ENCODE results near the gene LBX1. TPM values are rescaled to one million over a fixed set of nuclear protein-coding genes. Genes with fewer than 3 reads are reported as not detected.

Gene LBX1
- total RNA-seq, 1 donor from 2014 or later, result not detected

DNA sequence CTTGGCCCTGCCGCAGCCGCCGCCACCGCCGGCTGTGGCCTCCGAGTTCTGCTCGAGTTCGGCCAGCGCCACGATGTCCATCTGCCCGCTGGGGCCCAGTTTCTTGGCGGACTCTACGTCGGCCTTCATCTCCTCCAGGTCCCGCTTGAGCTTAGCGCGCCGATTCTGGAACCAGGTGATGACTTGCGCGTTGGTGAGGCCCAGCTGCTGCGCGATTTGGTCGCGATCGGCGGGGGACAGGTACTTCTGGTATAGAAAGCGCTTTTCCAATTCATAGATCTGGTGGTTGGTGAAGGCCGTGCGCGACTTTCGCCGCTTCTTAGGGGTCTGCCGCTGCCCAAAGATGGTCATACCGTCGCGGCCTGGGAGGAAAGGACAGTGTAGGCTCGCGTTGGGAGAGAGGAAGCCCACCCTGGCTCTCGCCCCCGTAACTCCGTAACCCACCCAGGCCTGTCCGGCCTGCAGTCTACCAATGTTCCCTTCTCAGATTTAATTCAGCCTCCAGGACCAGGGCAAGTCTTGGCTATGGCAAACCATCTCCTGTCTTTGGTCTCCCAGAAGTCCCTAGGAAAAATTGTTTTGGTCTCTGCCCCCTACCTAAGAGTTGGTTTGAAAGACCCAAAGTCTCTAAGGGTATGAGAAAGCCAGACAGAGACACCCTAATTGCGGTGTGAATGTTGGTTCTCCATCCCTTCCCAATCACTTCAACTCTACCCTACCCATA, 1.7 kb downstream of the LBX1 start:
- ATAC-seq (no peak), DNase-seq (no peak)
- intact Hi-C loops (cut with micrococcal nuclease), result no loop called here

DNA sequence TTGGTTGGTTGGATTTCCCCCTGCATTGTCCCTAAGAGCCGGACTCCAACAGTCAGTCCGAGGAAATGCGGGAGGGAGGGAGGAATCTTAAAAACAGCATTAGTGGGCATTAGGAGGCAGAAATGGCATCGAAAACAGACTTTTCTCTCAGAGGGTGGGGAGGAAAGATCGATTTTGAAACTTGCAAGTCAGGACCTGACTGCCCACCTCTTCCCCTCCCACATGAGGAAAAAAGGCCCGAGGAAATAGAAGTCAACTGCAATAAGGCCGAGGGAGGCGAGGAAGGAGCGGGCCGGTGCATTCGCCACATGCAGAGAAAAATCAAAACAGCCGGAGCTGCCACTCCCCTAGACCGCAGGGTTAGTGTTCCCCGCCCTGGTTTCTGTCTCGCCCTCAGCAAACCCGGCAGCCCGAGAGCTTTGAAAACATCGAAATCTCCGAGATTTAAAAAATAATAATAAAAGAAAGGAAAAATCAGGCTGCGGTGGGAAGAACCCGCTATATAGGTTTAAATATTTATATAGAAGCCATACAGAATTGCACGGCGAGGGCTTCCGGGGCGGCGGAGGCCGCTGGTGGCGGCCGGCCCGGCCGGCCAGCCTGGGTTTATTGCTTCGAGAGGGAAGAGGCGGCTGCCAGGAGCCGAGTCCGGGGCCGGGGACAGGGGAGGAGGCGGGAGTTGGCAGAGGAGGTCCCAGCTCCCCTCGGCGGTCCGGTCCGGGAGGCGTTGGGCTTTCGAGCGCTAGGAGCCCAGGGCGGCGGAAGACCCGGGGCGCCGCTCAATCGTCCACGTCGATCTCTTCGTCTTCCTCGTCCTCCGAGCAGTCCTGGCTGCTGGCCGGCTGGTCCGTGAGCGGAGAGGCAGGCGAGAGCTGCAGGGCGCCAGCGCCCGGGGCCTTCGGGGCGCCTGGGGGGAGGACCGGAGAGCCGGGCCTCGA, 2.5 kb downstream of the LBX1 start:
- DNase-seq, result no peak
- intact Hi-C loops (cut with micrococcal nuclease), result no loop called here
- no peak for ATAC-seq

DNA sequence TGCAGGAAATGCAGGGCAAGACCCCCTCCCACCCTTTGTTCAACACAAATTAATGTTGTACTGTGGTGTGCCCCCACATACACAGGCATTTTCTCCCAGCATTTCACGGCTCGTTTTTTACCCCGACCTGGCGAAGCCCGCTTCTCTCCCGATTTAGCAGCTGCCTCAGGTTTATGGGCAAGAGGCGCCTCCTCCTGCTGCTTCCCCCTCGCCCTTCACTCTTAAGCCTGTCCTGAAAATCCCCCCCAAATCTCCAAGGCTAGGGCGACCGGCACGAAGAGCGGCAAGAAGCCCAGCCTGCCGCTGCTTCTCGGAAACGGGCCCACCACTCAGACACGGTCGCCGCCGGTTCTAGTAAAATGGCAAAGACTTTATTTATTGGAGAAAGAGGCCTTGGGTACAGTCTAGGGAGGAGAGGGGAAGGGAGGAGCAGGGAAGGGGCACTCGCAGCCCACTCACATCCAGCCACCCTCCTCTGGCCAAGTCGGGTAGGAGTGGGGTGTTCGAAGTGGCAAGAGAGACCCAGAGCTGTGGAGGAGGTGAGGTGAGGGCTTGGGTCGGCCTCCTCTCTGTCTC, 3.3 kb downstream of the LBX1 start:
- ATAC-seq (no peak), DNase-seq (no peak)
- intact Hi-C loops (cut with micrococcal nuclease), result no loop called here

DNA sequence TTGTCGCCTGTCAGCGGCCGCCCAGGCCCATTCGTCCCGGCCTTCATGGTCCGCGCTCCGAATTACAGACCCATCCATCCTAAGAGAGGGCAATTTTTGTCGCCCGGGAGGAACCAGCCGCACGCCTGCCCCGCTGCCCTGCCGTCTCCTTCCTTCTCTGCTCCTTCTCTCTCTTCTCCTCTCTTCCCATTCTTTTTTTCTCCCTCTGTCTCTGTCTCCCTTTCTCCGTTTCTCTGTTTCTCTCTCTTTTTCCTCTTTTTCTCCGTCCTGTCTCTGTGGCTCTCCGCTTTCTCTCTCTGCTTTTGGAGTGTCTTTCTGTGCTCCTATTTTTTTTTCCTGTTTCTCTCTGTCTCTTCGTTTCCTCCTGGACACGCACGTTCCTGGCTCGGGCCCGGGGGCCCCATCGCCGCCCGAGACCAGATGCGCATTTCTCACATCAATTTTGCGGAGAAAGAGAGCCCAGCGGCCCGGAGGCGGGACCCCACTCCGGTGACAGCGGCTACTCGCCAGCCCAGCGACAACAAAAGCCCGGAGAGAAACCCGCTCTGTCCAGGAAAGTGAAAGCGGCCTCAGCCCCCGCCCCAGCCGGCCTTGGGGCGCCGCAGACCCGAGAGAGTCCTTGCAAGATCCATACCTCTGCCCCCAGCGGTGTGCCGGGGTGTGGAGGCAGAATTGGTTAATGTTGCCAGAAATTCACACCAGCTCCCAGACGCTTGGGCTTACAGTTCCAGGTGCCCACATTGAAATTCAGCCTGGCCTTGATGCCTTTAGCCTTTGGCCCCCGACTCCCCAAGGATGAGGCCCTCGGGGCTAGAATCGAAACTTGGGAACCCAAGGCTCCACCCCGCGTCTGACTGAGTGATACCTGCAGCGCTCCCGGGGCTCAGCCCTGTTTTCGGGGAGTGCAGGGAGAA, 4.1 kb downstream of the LBX1 start:
- intact Hi-C loops (cut with micrococcal nuclease), result no loop called here
- no peak for ATAC-seq

DNA sequence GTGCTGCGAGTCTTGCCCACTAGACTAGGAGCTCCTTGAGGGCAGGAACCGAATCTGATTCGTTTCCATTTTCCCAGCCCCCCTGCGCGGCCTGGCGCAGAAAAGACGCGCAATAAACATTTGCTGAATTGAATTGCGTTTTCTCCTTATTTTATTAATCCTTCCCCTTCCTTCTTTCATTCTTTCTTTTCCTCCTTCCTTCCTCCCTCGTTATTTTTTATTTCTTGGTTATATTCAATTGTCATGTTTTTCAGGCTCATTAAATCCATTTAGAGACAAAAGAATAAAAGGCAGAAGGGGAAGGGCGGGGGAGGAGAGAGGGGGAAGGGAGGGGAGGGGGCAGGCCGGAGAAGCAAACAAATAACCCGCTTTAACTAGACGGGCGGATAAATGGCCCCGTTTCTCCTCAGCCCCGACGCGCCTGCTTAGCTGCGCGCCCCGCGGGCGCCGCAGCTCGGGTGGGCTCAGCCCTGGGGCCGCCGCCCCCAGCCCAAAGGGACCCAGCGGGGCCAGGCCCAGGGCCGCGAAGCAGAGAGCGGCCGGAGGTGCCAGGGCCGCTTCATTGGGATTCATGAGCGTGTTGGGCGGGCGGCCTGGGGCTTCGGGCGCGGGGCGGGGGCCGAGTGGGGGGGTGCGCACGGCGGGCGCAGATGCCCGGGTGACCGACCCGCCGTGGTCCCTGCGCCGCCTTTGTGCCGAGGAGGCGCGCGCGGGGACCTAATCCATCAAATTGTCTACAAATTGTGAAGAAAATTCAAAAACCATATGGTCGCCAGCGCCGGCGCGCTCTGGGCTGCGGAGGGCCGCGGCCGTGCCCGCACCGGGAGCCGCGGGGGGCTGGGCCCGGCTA, 5.0 kb downstream of the LBX1 start:
- intact Hi-C loops (cut with micrococcal nuclease), result no loop called here
- ATAC-seq (no peak), DNase-seq (no peak)

More for the DNA sequence above, 4.1 kb downstream of the LBX1 start:
- DNase-seq, result no peak

DNA sequence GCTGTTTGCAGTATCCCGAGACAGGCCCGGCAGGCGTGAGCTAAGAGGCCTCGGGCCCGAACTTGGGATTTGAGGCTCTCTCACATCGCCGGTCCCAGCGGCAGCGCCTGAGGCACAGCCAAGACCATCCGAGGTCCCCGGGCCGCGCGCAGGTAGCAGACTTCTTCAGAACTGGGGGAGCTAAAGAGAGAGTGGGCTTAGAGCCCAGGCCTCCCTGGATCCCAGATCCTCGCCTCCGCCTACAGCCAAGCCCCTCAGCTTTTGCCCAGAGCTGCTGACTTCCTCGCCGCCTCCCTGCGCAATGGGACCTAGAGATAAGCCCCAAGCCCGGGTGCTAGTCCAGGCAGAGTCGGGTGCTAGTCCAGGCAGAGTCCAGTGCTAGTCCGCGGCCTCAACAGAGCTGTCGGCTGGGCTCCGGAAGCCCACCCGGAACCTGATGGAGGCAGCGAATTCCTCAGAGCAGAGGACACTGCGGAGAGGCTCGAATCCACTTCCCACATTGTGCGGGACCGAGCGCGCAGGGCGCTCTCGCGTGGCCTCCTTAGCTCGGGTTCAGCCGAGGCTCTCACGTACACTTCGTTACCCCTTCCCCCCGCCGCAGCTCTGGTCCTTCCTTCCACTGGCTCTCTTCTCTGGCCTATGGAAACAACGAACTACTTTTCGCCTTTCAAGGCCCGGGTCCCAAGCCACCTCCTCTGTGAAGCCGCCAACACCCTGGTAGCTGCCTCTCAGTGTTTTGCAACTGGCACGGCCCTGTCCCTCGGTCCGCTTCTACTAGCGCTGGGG, 5.8 kb downstream of the LBX1 start:
- ATAC-seq, result no peak
- DNase-seq, result no peak
- intact Hi-C loops (cut with micrococcal nuclease), result no loop called here

DNA sequence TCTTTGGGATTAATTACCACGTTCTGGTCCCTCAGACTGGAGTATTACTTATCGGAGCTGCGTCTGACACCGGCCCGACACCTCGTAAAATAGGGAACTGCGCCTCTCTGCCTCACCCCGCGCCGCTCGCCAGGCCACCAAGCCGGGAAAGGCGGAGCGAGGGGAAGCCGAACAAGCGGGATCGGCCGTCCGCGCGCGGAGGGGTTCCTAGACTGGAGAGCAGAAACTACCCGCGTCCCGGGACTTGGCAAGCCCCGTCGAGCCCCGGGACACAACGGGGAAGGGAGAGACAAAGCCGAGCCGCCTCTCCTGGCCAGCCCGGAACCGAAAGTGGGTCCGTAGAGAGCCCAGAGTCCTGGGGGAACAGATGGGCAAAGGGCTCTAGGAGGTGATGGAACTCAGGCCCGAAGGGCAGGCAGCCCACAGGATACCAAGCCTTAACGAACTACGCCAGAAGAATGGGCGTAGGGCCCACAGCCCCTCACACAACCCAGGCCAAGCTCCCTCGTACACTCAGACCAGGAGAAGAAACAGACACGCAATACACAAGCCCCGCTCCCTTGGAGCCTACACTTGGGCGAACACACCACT, 6.5 kb downstream of the LBX1 start:
- ATAC-seq (peak; percentile 17), DNase-seq (peak; percentile 56)
- intact Hi-C loops (cut with micrococcal nuclease), result no loop called here

DNA sequence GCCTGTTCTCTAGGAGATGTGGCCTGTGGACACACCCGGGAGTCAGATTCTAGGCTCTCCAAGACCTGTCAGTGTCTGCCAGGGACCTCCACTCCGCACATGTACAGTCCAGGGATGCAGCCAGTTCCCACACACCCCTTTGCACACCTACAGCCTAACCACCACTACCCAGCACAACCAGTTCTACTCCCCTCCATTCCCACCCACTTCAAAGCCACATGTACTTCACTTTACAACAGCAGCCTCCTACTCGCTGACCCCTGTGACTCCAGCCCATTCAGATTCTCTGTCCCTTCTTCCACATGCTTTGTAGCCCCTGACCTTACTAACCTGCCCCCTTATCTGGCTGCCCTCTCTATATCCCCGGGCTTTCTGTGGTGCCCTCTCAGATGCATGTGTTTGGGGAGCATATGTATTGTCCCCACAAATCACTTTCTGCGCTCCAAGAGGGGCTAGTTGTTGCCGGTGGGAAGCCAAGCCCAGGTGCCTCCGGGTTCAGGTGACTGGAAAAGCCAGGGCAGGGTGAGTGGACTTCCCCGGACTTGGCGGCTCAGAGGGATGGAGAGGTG, 7.2 kb downstream of the LBX1 start:
- intact Hi-C loops (cut with micrococcal nuclease), result no loop called here
- ATAC-seq (no peak), DNase-seq (no peak)

DNA sequence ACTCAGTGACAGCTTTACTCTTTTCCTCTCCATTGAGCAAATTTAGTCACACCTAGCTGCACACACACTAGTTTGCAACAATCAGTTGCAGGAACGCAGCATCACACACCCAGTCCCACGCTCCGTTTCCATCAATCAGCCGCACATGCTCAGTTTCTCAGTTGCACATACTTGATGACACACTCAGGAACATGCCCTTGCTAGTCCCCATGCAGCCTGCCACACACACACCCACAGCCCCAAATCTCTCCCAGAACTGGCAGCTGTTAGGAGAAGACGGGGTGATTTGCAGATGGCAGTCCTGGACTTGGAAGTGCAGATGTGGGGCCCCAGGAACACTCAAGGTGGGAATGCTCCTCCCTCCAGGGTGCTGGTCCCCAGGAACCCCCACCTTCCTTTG, 7.7 kb downstream of the LBX1 start:
- ATAC-seq, result no peak
- intact Hi-C loops (cut with micrococcal nuclease), result no loop called here

DNA sequence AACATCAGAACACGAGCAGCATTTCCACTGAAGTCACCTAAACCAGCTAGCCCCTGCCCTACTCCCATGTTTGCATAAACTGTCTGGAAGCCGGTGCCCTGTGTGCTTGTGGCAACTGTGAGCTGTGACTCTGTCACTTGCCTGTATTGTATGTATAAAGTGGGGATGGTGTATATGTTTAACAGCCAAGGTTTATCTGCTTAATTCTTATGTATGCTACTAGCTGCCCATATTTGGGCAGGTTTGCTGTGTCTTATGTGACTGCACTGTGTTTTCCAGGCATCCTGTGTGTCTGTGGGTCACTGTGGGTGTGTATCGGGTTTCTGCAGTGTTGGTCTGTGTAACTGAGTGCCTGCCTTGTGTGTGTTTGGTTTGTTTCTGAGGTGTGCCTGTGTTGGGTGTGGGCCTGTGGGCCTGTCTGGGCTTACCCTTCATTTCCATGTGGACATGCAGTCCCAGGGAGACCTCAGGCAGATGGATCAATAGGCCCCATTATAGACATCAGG, 9.3 kb downstream of the LBX1 start:
- intact Hi-C loops (cut with micrococcal nuclease), result no loop called here
- ATAC-seq (no peak), DNase-seq (no peak)

More for the DNA sequence above, 7.7 kb downstream of the LBX1 start:
- DNase-seq, result no peak

DNA sequence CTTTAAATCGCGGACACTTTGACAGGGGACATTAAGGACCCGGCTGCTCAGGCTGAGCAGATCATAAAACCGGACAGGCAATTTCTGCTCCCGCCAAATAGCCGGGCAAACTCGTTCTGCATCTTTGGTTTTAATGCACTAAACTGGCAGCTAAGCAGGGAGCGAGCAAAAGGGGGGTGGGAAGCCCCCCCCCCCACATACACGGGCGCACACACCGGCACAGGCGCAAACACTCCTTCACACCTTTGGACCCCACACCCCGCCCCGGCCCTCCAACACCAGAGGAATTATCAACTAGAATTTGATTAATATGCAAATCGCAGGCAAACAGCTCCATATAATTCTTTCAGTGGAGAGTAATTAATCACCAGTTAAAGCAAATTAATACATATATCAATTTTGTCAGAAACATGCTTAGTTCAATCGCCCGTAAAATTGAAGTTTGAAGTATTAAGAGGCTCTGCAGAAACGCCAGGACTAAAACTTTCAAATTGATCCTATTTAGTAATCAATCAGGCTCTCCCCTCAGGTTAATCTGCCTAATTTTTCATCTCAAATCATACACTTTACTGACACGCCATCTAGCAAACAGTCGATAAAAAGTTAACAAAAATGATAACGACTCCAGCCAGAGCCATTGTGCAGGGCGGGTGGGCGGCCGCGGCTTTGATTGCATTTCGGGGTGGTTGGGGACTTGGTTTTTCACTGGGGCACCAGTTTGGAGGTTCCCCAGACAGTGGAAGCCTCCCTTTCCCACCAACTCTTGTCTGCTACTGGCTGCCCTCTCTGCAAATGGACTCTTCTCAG, 9.9 kb downstream of the LBX1 start:
- DNase-seq (no peak), ATAC-seq (no peak)
- intact Hi-C loops (cut with micrococcal nuclease), result no loop called here

DNA sequence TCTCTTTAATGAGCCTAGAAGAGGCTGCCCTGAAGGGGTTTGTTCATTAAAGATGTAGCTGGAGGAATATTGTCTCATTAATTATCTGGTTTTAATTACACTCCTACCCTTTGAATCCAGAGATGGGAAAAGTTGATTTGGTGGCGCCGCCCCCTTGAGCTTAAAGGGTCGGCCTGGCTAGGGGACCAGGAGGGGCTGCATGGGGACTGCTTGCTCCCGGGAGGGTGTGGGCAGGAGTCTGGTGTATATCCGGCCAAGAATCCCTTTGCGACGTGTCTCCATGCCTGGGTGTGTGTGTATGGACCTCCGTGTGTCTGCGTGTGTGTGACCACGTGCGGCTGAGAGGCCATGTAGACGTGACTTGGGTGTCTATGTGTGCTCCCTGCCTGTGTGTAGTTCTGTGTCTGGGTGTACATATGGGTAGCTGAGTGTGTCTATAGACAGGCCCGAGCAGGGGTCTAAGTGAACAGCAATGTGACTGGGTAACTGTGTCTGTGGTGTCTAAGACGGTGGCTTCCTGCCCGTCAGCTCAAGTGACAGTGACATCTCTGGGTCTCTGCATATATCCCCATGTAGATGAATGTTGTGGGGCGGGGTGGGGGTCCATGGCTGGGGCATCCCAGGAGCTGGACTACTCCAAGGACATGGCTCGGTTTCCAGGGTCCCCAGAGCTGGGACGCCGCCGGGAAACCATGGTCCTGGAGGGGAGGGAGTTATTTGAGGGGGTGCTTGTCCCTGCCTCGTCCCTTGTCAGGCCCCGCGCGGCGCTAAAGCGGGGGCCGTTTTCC, 10.7 kb downstream of the LBX1 start:
- intact Hi-C loops (cut with micrococcal nuclease), result no loop called here
- ATAC-seq (no peak), DNase-seq (no peak)

DNA sequence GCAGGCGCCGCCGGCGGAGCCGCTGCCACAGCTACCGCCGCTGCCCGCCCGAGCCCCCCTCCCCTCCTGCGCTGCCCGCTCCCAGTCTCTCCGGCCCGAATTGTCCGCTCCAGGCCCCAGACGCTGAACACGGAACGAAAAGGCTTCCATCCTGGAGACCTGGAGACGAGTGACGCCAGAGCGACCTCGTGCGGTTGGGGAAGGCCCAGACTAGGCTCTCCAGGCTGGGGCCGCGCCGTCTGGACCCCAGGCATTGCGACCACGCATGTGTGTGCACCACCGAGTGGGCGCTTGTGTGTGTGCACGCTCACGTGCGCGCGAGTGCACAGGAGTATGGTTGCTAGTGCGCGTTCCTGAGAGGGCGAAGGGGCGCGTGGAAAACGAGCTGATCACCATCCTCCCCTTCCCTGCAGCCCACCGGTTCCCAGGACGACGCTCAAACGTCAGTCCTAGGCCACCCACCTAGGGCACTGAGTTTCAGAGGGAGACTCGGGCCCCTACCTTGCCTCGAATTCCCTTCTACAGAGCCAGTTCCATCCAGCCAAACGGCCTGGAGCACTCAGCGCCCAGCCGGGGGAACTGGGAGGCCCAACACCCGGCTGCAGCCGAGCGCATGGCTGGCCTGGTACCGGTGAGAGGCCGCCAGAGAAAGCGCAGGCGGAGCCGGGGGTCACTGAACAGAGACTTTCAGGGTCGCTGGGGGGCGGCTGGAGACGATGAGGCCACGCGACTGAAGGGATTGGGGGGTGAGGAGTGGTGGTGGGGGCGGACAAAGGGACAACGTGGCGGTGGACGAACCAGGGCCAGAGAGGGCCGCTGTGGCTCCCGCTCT, 11.6 kb downstream of the LBX1 start:
- ATAC-seq (peak; percentile 40), DNase-seq (peak; percentile 55)
- intact Hi-C loops (cut with micrococcal nuclease), result no loop called here

DNA sequence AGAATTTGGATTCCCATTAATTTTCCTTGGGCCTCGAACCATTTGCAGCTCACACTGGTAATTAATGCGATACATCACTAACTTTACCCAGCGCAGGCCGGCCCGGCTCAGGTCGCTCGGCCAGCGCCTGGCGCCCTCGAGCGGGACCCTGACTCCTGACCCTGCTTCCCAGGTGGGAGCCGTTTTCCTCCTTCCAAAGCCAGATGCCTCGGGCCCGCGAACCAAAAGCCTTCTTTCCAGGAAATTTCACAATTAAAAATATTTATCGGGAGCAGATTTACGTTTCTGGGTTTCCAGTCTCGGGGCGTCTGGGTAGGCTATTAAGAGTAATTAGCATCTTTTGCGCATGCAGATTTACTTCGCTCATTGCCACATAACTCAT, 12.2 kb downstream of the LBX1 start:
- DNase-seq (no peak), ATAC-seq (no peak)
- intact Hi-C loops (cut with micrococcal nuclease), result no loop called here

All from left ventricle myocardium superior (tissue), 1 donor.